ENCODE measurements around the gene NFE2. TPM values are rescaled to one million over a fixed set of nuclear protein-coding genes. Genes with fewer than 3 reads are reported as not detected.
A peak's percentile ranks its signal among the peaks of the same experiment; 100 is the strongest.

Gene NFE2
- total and polyA plus RNA-seq, 4 donors: 0.44 to 155 (median 1.2) TPM

GRCh38 chr12:54301428-54302048 lies 723 bp upstream of the NFE2 start:
- H3K9ac ChIP-seq (ENCODE audit: low read depth in 1 of 2, low read length in 2 of 2): no peak overlapping the region
- no peak overlapping the region for H3K4me3 ChIP-seq (ENCODE audit: low read depth in 1 of 3, low read length in 3 of 3)
- 83% methylated on average over 1 of the region's 1 CpG for WGBS
- no peaks in the 10 kb centered on the region for H3K27me3 ChIP-seq (ENCODE audit: control insufficient read depth in 4 of 4, insufficient read depth in 4 of 4, low read length in 3 of 4)
- peak; percentile 41 for DNase-seq (ENCODE audit: low spot score)
- H3K36me3 ChIP-seq (ENCODE audit: control insufficient read depth in 4 of 4, insufficient read depth in 3 of 4, low read depth in 1 of 4, low read length in 3 of 4): no peaks in the 10 kb centered on the region
- H3K27ac ChIP-seq (ENCODE audit: low read depth in 1 of 2, low read length in 2 of 2): no peak overlapping the region
- peaks cover 2 to 18% (median 8%) of the 10 kb centered on the region in 4 donors for H3K4me1 ChIP-seq (ENCODE audit: control insufficient read depth in 4 of 4, insufficient read depth in 4 of 4, low read length in 3 of 4)
- H3K9me3 ChIP-seq (ENCODE audit: control insufficient read depth in 4 of 4, low read length in 3 of 4): no peaks in the 10 kb centered on the region
- TF ChIP-seq NR2F2 (IDR thresholded peaks at IDR 0.05) (no peak), ATF3 (IDR thresholded peaks at IDR 0.05) (no peak), REST (IDR thresholded peaks at IDR 0.05) (no peak), GABPA (IDR thresholded peaks at IDR 0.05 in 1 of 2, conservative IDR thresholded peaks at IDR 0.05 in 1 of 2) (no peak)

GRCh38 chr12:54300225-54300731 lies 537 bp downstream of the NFE2 start:
- Histone ChIP-seq H3K9ac (ENCODE audit: low read depth in 1 of 2, low read length in 2 of 2) (no peak overlapping the region), H3K4me1 (ENCODE audit: control insufficient read depth in 4 of 4, insufficient read depth in 4 of 4, low read length in 3 of 4) (peaks cover 2 to 18% (median 7%) of the 10 kb centered on the region in 4 donors), H3K27me3 (ENCODE audit: control insufficient read depth in 4 of 4, insufficient read depth in 4 of 4, low read length in 3 of 4) (no peaks in the 10 kb centered on the region), H3K9me3 (ENCODE audit: control insufficient read depth in 4 of 4, low read length in 3 of 4) (no peaks in the 10 kb centered on the region), H3K4me3 (ENCODE audit: low read depth in 1 of 3, low read length in 3 of 3) (peak overlapping the region in 1 of 3 donors; percentile 2), H3K36me3 (ENCODE audit: control insufficient read depth in 4 of 4, insufficient read depth in 3 of 4, low read depth in 1 of 4, low read length in 3 of 4) (no peaks in the 10 kb centered on the region), H3K27ac (ENCODE audit: low read depth in 1 of 2, low read length in 2 of 2) (peak overlapping the region in 1 of 2 donors; percentile 28)
- DNase-seq (ENCODE audit: low spot score): peak; percentile 35
- 44% methylated on average over 3 of the region's 3 CpGs for WGBS
- TF ChIP-seq HNF4G (IDR thresholded peaks at IDR 0.05) (no peak), RAD21 (IDR thresholded peaks at IDR 0.05) (no peak), JUND (IDR thresholded peaks at IDR 0.05) (no peak), CTCF (IDR thresholded peaks at IDR 0.05; ENCODE audit: low read depth, low read length, missing input control) (no peak), YY1 (IDR thresholded peaks at IDR 0.05) (no peak), EGR1 (IDR thresholded peaks at IDR 0.05; ENCODE audit: low read depth in 2 of 2) (no peak), RXRA (IDR thresholded peaks at IDR 0.05) (no peak), ZBTB33 (IDR thresholded peaks at IDR 0.05) (no peak), NR2F2 (IDR thresholded peaks at IDR 0.05) (no peak), MAX (IDR thresholded peaks at IDR 0.05) (no peak), TAF1 (conservative IDR thresholded peaks at IDR 0.05) (no peak), GABPA (IDR thresholded peaks at IDR 0.05 in 1 of 2, conservative IDR thresholded peaks at IDR 0.05 in 1 of 2) (no peak), REST (IDR thresholded peaks at IDR 0.05) (no peak), HNF4A (conservative IDR thresholded peaks at IDR 0.05) (no peak), FOXA2 (IDR thresholded peaks at IDR 0.05) (no peak), FOXA1 (IDR thresholded peaks at IDR 0.05) (no peak), SP1 (IDR thresholded peaks at IDR 0.05) (no peak), ATF3 (IDR thresholded peaks at IDR 0.05) (no peak)
